Spinal cord (tissue), 10 donors: Measurements from ENCODE around the gene SAMD11. TPM values are rescaled to one million over a fixed set of nuclear protein-coding genes. Genes with fewer than 3 reads are reported as not detected.

Experiments
- DNase-seq, 6 donors: peaks; one replicate each; pipeline versions ENCODE4 v3.0.0 to v3.0.0-alpha.2; 2013 to 2015; ENCODE audit warnings: low spot score in 6 of 6, low read depth in 4 of 6
- H3K27ac ChIP-seq: one replicate; pipeline ENCODE4 v1.5.1; 2013; ENCODE audit warnings: low read depth, low read length, control low read depth
- H3K27me3 ChIP-seq: one replicate; pipeline ENCODE4 v1.6.1; 2013; ENCODE audit warnings: low read length; ENCODE audit not compliant: control insufficient read depth, insufficient read depth
- H3K36me3 ChIP-seq: one replicate; pipeline ENCODE4 v1.6.1; 2013; ENCODE audit warnings: low read length; ENCODE audit not compliant: control insufficient read depth, insufficient read depth
- H3K4me1 ChIP-seq: one replicate; pipeline ENCODE4 v1.6.1; 2013; ENCODE audit warnings: low read length; ENCODE audit not compliant: control insufficient read depth, insufficient read depth
- H3K4me3 ChIP-seq: one replicate; pipeline ENCODE4 v1.5.1; 2013; ENCODE audit warnings: low read depth, low read length, control low read depth
- H3K9me3 ChIP-seq: one replicate; pipeline ENCODE4 v1.6.1; 2013; ENCODE audit warnings: low read length; ENCODE audit not compliant: control insufficient read depth, insufficient read depth
- WGBS: methylation state at CpG from one replicate; pipeline ENCODE4 v1.1.5; 2013; ENCODE audit warnings: missing lambda C conversion rate; ENCODE audit not compliant: insufficient coverage; 5-methylcytosine and 5-hydroxymethylcytosine counted together
- polyA plus RNA-seq, 2 donors: library from polyadenylated mRNA; unstranded; fragments of 120-200 nt; gene quantifications; one replicate each; pipeline ENCODE4 v1.2.1, GENCODE V29; 2013; ENCODE audit not compliant: insufficient read length in 2 of 2
- total RNA-seq, 2 donors: library from RNA; depleted of rRNA in 1 of 2; stranded (reverse); fragments of 120-200 nt in 1 of 2; fragments of >200 nt in 1 of 2; gene quantifications; one replicate each; pipeline versions ENCODE4 v1.2.3 to v1.2.4, GENCODE V29; 2013 to 2014
- donor health status: healthy.

Gene SAMD11
- total and polyA plus RNA-seq, 4 donors = 12.0 to 36.9 (median 28.9) TPM

- peaks cover 20% of the 10 kb centered on the region for H3K36me3 ChIP-seq
- no peaks in the 10 kb centered on the region for H3K9me3 ChIP-seq
- peaks cover 27% of the 10 kb centered on the region for H3K4me1 ChIP-seq
- peak in 1 of 6 donors; percentile 8 for DNase-seq
- 90% methylated on average over 21 of the region's 21 CpGs for WGBS
- H3K27ac ChIP-seq = no peak overlapping the region
- peaks cover 11% of the 10 kb centered on the region for H3K27me3 ChIP-seq
- H3K4me3 ChIP-seq = no peak overlapping the region
Measured at GRCh38 chr1:903721-904271, 19.9 kb upstream of the SAMD11 start.

GRCh38 chr1:904310-904950 lies 19.3 kb upstream of the SAMD11 start:
- WGBS = 6% methylated on average over 76 of the region's 91 CpGs
- peaks cover 11% of the 10 kb centered on the region for H3K27me3 ChIP-seq
- peak; percentile 67 to 95 (median 80) for DNase-seq
- H3K27ac ChIP-seq = no peak overlapping the region
- peaks cover 20% of the 10 kb centered on the region for H3K36me3 ChIP-seq
- H3K9me3 ChIP-seq = no peaks in the 10 kb centered on the region
- peaks cover 27% of the 10 kb centered on the region for H3K4me1 ChIP-seq
- peak overlapping the region; percentile 54 for H3K4me3 ChIP-seq

GRCh38 chr1:905071-905749 lies 18.5 kb upstream of the SAMD11 start:
- peaks cover 6% of the 10 kb centered on the region for H3K27me3 ChIP-seq

GRCh38 chr1:905811-906599 lies 17.7 kb upstream of the SAMD11 start:
- H3K27ac ChIP-seq = no peak overlapping the region
- no peaks in the 10 kb centered on the region for H3K9me3 ChIP-seq
- peaks cover 39% of the 10 kb centered on the region for H3K4me1 ChIP-seq
- peaks cover 12% of the 10 kb centered on the region for H3K27me3 ChIP-seq
- H3K4me3 ChIP-seq = no peak overlapping the region
- peaks cover 20% of the 10 kb centered on the region for H3K36me3 ChIP-seq
- peak in 1 of 6 donors; percentile 11 for DNase-seq
- WGBS = 71% methylated on average over 13 of the region's 13 CpGs

More at GRCh38 chr1:905071-905749, 18.5 kb upstream of the SAMD11 start:
- DNase-seq = peak in 2 of 6 donors; percentile 68 to 76
- Histone ChIP-seq H3K27ac (no peak overlapping the region), H3K4me1 (peaks cover 31% of the 10 kb centered on the region), H3K4me3 (peak overlapping the region; percentile 54), H3K9me3 (no peaks in the 10 kb centered on the region), H3K36me3 (peaks cover 20% of the 10 kb centered on the region)
- 6% methylated on average over 49 of the region's 49 CpGs for whole genome bisulfite sequencing

GRCh38 chr1:906600-907420 lies 16.9 kb upstream of the SAMD11 start:
- DNase-seq = peak in 1 of 6 donors; percentile 13
- WGBS = 46% methylated on average over 18 of the region's 20 CpGs
- peaks cover 20% of the 10 kb centered on the region for H3K36me3 ChIP-seq
- H3K4me3 ChIP-seq = no peak overlapping the region
- H3K27me3 ChIP-seq = peaks cover 12% of the 10 kb centered on the region
- H3K27ac ChIP-seq = no peak overlapping the region
- peaks cover 47% of the 10 kb centered on the region for H3K4me1 ChIP-seq
- no peaks in the 10 kb centered on the region for H3K9me3 ChIP-seq

GRCh38 chr1:907611-908451 lies 15.9 kb upstream of the SAMD11 start:
- 70% methylated on average over 14 of the region's 17 CpGs for WGBS
- H3K4me3 ChIP-seq = no peak overlapping the region
- DNase-seq = no peak
- H3K27me3 ChIP-seq = peaks cover 15% of the 10 kb centered on the region
- peaks cover 56% of the 10 kb centered on the region for H3K4me1 ChIP-seq
- peaks cover 20% of the 10 kb centered on the region for H3K36me3 ChIP-seq
- H3K9me3 ChIP-seq = no peaks in the 10 kb centered on the region
- H3K27ac ChIP-seq = no peak overlapping the region

- Histone ChIP-seq H3K9me3 (no peaks in the 10 kb centered on the region), H3K36me3 (peaks cover 20% of the 10 kb centered on the region), H3K27ac (no peak overlapping the region), H3K27me3 (peaks cover 15% of the 10 kb centered on the region), H3K4me3 (no peak overlapping the region), H3K4me1 (peaks cover 54% of the 10 kb centered on the region)
- WGBS = 93% methylated on average over 8 of the region's 16 CpGs
- DNase-seq = no peak
Measured at GRCh38 chr1:908661-909060, 15.1 kb upstream of the SAMD11 start.

- peaks cover 22% of the 10 kb centered on the region for H3K27me3 ChIP-seq
Measured at GRCh38 chr1:909861-910310, 13.8 kb upstream of the SAMD11 start.

More at GRCh38 chr1:909861-910310, 13.8 kb upstream of the SAMD11 start:
- no peaks in the 10 kb centered on the region for H3K9me3 ChIP-seq
- no peak overlapping the region for H3K27ac ChIP-seq
- H3K4me1 ChIP-seq = peaks cover 50% of the 10 kb centered on the region
- DNase-seq = no peak
- peaks cover 20% of the 10 kb centered on the region for H3K36me3 ChIP-seq
- no peak overlapping the region for H3K4me3 ChIP-seq
- WGBS = 5% methylated on average over 49 of the region's 53 CpGs
